HG03460 (cell line): ENCODE data around the gene TMEM167A.

ENCODE experiments used
- ATAC-seq: cut with Tn5 transposase; IDR thresholded peaks from one replicate; pipeline ENCODE4 v1.9.1; 2021; ENCODE audit not compliant: unreplicated experiment

Gene TMEM167A

GRCh38 chr5:83036991-83037575 is 40.1 kb downstream of the TMEM167A start:
- ATAC-seq: no peak

DNA sequence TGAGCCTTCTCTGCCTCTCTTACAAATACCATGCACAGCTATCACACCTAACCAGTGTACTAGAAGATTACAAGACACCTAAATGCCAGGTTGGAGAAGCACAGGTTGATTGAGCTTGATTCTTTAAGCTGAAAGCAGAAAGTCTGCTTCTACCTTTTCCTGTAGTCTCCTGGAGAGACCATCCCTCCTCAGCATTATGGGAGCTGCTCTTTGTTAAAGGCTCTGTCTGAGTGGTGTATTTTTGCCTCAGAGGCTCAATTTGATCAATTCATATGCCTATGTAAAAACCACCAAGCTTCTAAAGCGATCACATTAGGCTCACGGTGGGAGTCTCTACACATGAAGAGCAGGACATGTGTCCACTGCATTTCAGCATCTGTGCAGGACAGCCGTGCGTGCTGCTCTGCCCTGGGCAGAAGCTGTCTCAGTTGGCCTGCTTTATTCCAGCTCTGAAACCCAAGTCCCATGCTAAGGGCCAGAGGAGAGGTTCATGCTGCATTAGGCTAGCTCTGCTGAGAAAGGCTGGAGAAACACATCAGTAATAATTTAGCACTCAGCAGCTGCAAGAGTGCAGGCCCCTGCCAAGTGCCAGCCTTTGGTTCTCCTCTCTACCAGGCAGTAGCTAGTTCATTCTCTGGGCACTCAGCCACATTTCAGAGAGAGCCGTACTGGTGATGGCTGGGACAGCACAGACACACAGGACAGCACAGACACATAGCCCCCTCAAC is 41.7 kb downstream of the TMEM167A start:
- no peak for ATAC-seq

- no peak for ATAC-seq
These were observed 42.5 kb downstream of the TMEM167A start for GRCh38 chr5:83034528-83035207.

DNA sequence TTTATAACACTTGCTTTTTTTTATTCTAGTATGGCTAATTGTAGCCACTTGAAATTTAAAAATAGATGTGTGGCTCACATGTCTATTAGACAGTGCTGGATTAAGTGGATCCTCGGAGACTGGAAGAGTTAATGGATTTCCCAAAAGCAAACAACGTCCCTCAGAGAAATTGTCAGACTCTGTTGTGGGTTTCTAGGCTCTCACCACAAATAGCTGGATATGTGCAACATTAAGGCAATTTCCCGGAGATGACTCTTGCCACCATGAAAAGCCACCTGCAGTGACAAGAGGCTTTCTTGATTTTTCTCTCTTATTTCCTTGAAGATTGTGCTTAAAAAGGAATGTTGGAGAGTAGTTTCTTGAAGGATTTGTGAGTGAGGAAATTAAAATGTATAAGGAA is 43.2 kb downstream of the TMEM167A start:
- ATAC-seq: no peak

DNA sequence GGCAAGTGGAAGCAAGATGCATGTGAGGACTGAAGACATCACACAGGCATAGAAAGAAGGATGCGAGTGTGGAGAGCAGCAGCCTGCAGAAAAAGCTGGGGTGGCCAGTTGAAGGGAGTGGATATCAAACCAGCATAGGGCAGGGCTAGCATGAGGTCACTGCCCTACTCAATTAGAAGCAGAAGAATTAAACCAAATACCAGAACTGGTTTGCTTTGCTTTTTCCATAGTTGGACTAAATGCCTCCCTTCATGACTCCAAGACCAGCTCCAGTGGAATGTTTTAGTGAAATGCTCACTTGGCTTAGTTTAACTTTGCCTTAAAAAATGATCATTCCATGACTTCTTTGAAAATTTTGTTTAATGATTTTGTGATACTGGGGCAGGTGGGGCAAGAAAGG is 45.8 kb downstream of the TMEM167A start:
- ATAC-seq: no peak

DNA sequence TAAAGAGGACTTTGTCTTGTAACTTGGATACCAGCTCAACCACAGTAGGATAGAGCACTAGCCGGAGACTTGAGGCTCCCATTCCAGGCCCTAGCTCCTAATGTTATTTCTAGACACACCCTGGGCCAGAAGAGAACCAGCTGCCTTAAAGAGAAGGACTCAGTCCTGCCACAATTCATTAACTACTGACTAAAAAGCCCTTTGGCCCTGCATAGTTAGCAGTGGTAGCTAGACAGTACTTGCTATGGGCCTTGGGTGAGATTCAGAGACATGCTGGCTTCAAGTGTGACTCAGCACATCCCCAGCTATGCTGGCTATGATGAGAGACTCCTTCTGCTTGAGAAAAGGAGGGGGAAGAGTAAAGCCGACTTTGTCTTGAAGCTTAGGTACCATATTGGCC is 47.3 kb downstream of the TMEM167A start:
- ATAC-seq: no peak

GRCh38 chr5:83026930-83027687 is 50.1 kb downstream of the TMEM167A start:
- peak; percentile 86 for ATAC-seq

GRCh38 chr5:83026516-83026915 is 50.7 kb downstream of the TMEM167A start:
- ATAC-seq: no peak

GRCh38 chr5:83025690-83026478 is 51.3 kb downstream of the TMEM167A start:
- ATAC-seq: no peak

- ATAC-seq: no peak
These were observed 54.9 kb downstream of the TMEM167A start for GRCh38 chr5:83022334-83022733.

GRCh38 chr5:83015676-83016075 is 61.5 kb downstream of the TMEM167A start:
- ATAC-seq: no peak

DNA sequence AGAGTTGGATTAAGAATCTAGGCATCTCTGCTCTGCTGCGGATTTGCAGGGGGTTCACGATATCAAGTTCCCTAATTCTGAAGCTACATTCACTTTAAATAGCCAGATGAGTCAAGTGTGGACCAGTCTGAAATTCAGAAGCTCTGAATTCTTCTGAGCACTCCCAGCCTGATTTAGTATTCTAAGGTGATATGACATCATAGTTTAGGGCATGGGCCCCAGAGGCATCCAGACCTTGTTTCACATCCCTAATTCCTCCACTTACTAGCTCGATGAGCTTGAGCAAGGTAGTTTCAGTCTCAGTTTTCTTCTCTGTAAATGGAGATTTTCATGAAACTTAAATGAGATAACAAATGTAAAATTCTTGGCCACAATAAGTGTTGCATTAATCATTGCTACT is 65.2 kb downstream of the TMEM167A start:
- ATAC-seq: peak; percentile 100

DNA sequence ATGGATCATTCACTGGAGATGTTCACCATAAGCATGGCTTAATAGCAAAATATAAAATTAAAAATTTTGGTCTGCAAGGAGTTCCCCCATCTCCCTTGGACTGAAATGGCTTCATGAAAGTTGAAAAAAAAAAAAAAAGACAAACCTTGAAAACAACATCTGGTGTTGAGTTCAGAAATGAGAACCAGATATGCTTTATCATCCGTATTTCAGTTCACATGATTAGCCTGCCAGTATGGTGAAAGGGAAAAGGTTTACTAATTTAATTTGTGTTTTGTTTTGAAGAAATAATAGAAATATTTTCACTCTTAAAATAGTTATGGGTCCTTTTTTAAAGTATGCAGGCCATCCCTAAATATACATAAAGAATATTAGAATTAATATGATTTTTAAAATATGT is 67.8 kb downstream of the TMEM167A start:
- no peak for ATAC-seq

DNA sequence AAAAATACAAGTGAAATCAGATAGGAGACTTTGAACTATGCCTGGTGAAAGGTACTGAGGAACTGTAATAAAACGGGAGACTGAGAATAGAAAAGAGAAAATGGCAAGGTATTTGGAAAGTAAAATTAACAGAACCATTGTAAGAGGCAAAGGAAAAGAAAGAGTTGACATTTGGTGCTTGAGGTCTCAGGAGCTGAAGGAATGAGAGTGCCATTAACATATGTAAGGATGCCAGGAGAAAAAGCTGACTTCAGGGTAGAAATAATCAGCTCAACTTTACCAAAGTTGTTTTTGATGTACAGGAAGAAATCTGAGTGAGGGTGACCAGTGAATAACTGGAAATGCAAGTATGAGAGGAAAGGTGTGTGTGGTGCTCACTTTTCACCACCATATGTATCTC is 69.4 kb downstream of the TMEM167A start:
- no peak for ATAC-seq

DNA sequence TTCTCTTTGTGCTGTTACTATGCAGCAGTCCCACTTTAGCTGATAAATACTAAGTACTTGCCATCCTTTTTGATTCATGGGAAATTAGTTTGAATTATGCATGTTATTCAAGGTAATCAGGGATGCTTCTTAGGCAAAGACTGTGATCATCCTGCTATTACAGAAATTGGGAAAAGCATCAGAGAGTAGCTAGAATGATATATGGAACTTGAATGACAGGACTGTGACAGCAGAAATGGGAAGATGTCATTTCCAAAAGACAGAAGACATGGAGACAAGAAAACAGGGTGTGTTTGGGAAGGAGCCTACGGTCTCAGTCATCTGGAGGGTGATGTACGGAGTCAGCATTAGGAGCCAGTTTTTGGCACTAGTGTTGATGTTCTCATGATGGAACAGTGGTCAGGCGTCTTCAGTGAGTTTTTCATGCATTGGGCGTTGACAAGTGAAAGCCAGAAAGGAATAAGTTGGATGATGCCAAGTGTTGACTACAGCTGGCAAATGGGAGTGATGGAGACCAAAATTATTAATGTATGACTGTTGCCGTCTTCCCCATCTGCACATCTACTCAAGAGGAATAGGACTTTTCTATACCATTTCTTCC is 70.4 kb downstream of the TMEM167A start:
- no peak for ATAC-seq

DNA sequence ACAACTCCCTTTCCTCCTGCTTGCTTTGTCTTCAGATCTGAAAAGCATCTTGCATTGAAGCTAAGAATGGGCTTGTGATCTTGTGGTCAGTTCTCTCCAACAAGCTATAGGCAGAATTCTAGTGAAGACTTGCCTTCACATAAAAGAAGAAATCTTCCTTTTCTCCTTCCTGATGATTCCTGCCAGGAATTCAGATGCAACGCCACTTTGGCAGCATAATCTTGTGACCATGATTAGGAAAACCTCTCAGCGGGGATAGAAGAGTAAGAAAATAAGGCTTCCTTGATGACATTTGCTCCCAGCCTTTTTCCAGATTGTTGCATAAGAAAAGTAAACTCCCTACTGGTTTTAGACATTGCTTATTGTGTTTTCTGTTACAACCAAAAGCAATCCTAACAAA is 73.4 kb downstream of the TMEM167A start:
- ATAC-seq: no peak
